ENCODE measurements around the gene DNLZ. TPM values are rescaled to one million over a fixed set of nuclear protein-coding genes. Genes with fewer than 3 reads are reported as not detected.

The DNLZ gene
- polyA plus RNA-seq, 1 of the 3 experiments (the other 2 are of a cell fraction): 40.6 TPM

DNA sequence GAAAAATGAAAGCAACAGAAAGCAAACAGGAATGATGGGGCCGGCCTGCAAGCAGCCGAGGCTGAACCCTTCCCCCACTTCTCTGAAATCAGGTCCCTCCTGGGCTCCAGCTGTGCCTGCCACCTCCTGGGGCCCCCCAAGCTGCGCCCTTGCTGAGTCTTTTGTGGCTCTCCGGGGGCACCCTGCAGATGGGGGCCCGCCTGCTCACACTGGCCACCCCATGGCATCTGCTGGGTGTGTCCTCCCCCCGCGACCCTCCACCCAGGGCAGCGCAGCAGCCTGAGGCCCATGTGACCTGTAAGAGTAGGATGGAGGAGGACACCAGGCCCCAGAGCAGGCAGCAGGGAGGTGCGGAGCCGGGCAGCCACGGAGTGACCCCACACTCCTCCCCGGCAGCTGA, 30.5 kb downstream of the DNLZ start (continued):
- TF ChIP-seq RXRA (IDR thresholded peaks at IDR 0.05; ENCODE audit: borderline replicate concordance, low read depth): no peak
- no peak for TF ChIP-seq NFIC (IDR thresholded peaks at IDR 0.05; ENCODE audit: borderline replicate concordance)
- no peak for TF ChIP-seq RCOR1 (IDR thresholded peaks at IDR 0.05; ENCODE audit: low read length)
- TF ChIP-seq, protein P1, sequence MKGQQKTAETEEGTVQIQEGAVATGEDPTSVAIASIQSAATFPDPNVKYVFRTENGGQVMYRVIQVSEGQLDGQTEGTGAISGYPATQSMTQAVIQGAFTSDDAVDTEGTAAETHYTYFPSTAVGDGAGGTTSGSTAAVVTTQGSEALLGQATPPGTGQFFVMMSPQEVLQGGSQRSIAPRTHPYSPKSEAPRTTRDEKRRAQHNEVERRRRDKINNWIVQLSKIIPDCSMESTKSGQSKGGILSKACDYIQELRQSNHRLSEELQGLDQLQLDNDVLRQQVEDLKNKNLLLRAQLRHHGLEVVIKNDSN (IDR thresholded peaks at IDR 0.05; ENCODE audit: borderline replicate concordance, low read depth): no peak

DNA sequence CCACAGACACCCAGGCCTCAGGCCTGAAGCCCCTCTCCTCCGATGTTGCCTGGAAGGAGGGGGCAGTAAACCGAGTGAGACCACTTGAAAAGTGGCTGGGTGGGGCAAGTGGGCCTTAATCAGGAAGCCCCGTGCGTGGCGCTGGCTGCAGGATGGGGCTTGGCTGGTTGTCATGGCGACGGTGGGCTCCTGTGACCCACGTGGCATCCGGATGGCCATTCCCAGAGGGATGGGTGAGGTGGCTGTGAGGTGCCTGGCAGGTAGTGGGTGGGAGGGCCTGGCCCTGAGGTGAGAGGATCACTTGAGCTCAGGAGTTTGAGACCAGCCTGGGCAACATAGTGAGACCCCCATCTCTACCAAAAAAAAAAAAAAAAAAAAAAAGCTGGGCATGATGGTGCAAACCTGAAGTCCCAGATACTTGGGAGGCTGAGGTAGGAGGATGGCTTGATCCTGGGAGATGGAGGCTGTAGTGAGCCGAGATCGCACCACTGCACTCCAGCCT, 31.0 kb downstream of the DNLZ start:
- Histone ChIP-seq H3K27ac (ENCODE audit: low read depth in 2 of 2, low read length in 1 of 2) (no peak overlapping the region), H3K79me2 (ENCODE audit: insufficient read depth) (peaks cover 52% of the 10 kb centered on the region), H3K36me3 (replicated peaks in 1 of 2; ENCODE audit: control insufficient read depth in 1 of 2, insufficient read depth in 2 of 2, low read length in 1 of 2) (peaks cover 0 to 19% of the 10 kb centered on the region in 2 experiments), H3F3A (replicated peaks; ENCODE audit: insufficient read depth) (no peaks in the 10 kb centered on the region), H3K4me2 (no peak overlapping the region), H3K4me3 (ENCODE audit: low read depth in 2 of 2, low read length in 1 of 2) (no peak overlapping the region), H4K20me1 (ENCODE audit: insufficient read depth) (peaks cover 45% of the 10 kb centered on the region), H3K9ac (no peak overlapping the region), H2AFZ (ENCODE audit: low read depth) (no peak overlapping the region), H3K27me3 (ENCODE audit: insufficient read depth) (no peaks in the 10 kb centered on the region), H3K4me1 (ENCODE audit: control insufficient read depth in 1 of 2, insufficient read depth in 2 of 2, low read depth in 1 of 2, low read length in 1 of 2) (peaks cover 9 to 15% of the 10 kb centered on the region in 2 experiments; a peak in 1 of 4 replicates), H3K9me3 (no peaks in the 10 kb centered on the region), H3K9me2 (no peaks in the 10 kb centered on the region)
- DNase-seq: no peak
- TF ChIP-seq GABPA (IDR thresholded peaks at IDR 0.05; ENCODE audit: low read depth) (no peak), JUND (IDR thresholded peaks at IDR 0.05) (no peak), MXI1 (IDR thresholded peaks at IDR 0.05; ENCODE audit: low read depth, low read length) (no peak), RAD21 (IDR thresholded peaks at IDR 0.05; ENCODE audit: low read length) (no peak), GATA2 (CRISPR knock-in tag; IDR thresholded peaks at IDR 0.05) (no peak), FOXM1 (IDR thresholded peaks at IDR 0.05; ENCODE audit: low read depth) (no peak), TCF12 (IDR thresholded peaks at IDR 0.05) (no peak), NFIC (IDR thresholded peaks at IDR 0.05; ENCODE audit: borderline replicate concordance) (no peak), TAF1 (IDR thresholded peaks at IDR 0.05; ENCODE audit: borderline replicate concordance, low read depth, low read length) (no peak)
- TF ChIP-seq, protein P2, sequence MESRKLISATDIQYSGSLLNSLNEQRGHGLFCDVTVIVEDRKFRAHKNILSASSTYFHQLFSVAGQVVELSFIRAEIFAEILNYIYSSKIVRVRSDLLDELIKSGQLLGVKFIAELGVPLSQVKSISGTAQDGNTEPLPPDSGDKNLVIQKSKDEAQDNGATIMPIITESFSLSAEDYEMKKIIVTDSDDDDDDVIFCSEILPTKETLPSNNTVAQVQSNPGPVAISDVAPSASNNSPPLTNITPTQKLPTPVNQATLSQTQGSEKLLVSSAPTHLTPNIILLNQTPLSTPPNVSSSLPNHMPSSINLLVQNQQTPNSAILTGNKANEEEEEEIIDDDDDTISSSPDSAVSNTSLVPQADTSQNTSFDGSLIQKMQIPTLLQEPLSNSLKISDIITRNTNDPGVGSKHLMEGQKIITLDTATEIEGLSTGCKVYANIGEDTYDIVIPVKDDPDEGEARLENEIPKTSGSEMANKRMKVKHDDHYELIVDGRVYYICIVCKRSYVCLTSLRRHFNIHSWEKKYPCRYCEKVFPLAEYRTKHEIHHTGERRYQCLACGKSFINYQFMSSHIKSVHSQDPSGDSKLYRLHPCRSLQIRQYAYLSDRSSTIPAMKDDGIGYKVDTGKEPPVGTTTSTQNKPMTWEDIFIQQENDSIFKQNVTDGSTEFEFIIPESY (IDR thresholded peaks at IDR 0.05; ENCODE audit: borderline replicate concordance, low read depth): no peak
- TF ChIP-seq, protein P3, sequence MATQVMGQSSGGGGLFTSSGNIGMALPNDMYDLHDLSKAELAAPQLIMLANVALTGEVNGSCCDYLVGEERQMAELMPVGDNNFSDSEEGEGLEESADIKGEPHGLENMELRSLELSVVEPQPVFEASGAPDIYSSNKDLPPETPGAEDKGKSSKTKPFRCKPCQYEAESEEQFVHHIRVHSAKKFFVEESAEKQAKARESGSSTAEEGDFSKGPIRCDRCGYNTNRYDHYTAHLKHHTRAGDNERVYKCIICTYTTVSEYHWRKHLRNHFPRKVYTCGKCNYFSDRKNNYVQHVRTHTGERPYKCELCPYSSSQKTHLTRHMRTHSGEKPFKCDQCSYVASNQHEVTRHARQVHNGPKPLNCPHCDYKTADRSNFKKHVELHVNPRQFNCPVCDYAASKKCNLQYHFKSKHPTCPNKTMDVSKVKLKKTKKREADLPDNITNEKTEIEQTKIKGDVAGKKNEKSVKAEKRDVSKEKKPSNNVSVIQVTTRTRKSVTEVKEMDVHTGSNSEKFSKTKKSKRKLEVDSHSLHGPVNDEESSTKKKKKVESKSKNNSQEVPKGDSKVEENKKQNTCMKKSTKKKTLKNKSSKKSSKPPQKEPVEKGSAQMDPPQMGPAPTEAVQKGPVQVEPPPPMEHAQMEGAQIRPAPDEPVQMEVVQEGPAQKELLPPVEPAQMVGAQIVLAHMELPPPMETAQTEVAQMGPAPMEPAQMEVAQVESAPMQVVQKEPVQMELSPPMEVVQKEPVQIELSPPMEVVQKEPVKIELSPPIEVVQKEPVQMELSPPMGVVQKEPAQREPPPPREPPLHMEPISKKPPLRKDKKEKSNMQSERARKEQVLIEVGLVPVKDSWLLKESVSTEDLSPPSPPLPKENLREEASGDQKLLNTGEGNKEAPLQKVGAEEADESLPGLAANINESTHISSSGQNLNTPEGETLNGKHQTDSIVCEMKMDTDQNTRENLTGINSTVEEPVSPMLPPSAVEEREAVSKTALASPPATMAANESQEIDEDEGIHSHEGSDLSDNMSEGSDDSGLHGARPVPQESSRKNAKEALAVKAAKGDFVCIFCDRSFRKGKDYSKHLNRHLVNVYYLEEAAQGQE (IDR thresholded peaks at IDR 0.05; ENCODE audit: low read depth, low read length): no peak
- TF ChIP-seq, protein P1 (IDR thresholded peaks at IDR 0.05; ENCODE audit: borderline replicate concordance, low read depth): no peak
- TF ChIP-seq, protein P4, sequence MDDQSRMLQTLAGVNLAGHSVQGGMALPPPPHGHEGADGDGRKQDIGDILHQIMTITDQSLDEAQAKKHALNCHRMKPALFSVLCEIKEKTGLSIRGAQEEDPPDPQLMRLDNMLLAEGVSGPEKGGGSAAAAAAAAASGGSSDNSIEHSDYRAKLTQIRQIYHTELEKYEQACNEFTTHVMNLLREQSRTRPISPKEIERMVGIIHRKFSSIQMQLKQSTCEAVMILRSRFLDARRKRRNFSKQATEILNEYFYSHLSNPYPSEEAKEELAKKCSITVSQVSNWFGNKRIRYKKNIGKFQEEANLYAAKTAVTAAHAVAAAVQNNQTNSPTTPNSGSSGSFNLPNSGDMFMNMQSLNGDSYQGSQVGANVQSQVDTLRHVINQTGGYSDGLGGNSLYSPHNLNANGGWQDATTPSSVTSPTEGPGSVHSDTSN (IDR thresholded peaks at IDR 0.05): no peak
- TF ChIP-seq, protein P5, sequence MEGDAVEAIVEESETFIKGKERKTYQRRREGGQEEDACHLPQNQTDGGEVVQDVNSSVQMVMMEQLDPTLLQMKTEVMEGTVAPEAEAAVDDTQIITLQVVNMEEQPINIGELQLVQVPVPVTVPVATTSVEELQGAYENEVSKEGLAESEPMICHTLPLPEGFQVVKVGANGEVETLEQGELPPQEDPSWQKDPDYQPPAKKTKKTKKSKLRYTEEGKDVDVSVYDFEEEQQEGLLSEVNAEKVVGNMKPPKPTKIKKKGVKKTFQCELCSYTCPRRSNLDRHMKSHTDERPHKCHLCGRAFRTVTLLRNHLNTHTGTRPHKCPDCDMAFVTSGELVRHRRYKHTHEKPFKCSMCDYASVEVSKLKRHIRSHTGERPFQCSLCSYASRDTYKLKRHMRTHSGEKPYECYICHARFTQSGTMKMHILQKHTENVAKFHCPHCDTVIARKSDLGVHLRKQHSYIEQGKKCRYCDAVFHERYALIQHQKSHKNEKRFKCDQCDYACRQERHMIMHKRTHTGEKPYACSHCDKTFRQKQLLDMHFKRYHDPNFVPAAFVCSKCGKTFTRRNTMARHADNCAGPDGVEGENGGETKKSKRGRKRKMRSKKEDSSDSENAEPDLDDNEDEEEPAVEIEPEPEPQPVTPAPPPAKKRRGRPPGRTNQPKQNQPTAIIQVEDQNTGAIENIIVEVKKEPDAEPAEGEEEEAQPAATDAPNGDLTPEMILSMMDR (IDR thresholded peaks at IDR 0.05): no peak
- TF ChIP-seq, protein P6, sequence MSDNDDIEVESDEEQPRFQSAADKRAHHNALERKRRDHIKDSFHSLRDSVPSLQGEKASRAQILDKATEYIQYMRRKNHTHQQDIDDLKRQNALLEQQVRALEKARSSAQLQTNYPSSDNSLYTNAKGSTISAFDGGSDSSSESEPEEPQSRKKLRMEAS (IDR thresholded peaks at IDR 0.05; ENCODE audit: low read depth): no peak
- POLR2A ChIA-PET: no interaction called here
- CTCF ChIA-PET: interaction anchor here (1.2 to 1.8 kb wide), 3 partner anchors 14 to 48 kb away, joined by 3 to 5 read pairs (median 4); no protein-coding TSS in a partner anchor
- 93% methylated on average over 11 of the region's 11 CpGs for WGBS (ENCODE audit: low lambda C conversion rate)

Data from SK-N-SH (cell line).